BLaER1 treated with 17β-estradiol and CSF1 and Interleukin-3, amounts not matched to agents 10 nM and 100 nM (cell line): Measurements from ENCODE around the gene CD151.

Experiments used
- H3K27ac ChIP-seq, 11 experiments: shearing (Covaris generic); formaldehyde crosslinking; 2 replicates each; pipeline ENCODE4 v1.8.1; 2022
- H3K27me3 ChIP-seq, 11 experiments: shearing (Covaris generic); formaldehyde crosslinking; 2 replicates each; pipeline ENCODE4 v1.8.1; 2022
- H3K36me3 ChIP-seq, 11 experiments: shearing (Covaris generic); formaldehyde crosslinking; 2 replicates each; pipeline ENCODE4 v1.8.1; 2022
- H3K4me1 ChIP-seq, 10 experiments: shearing (Covaris generic); formaldehyde crosslinking; 2 replicates each; pipeline ENCODE4 v1.8.1; 2022
- H3K4me2 ChIP-seq, 11 experiments: shearing (Covaris generic); formaldehyde crosslinking; 2 replicates each; pipeline ENCODE4 v1.8.1; 2022
- H3K4me3 ChIP-seq, 10 experiments: shearing (Covaris generic); formaldehyde crosslinking; 2 replicates each; pipeline ENCODE4 v1.8.1; 2022
- H3K9ac ChIP-seq, 11 experiments: shearing (Covaris generic); formaldehyde crosslinking; 2 replicates each; pipeline ENCODE4 v1.8.1; 2022
- H3K9me3 ChIP-seq, 11 experiments: shearing (Covaris generic); formaldehyde crosslinking; replicated peaks in 1 of 11; 2 replicates each; pipeline ENCODE4 v1.8.1; 2022
- H4K20me1 ChIP-seq, 11 experiments: shearing (Covaris generic); formaldehyde crosslinking; 2 replicates each; pipeline ENCODE4 v1.8.1; 2022
- Cebpa-rat ChIP-seq, 11 experiments: shearing (Covaris generic); IDR thresholded peaks; 2 replicates each; pipeline ENCODE4 v1.8.1; 2022

The CD151 gene

GRCh38 chr11:824292-824880 lies 8.4 kb upstream of the CD151 start:
- H3K9me3 ChIP-seq, result no peaks in the 10 kb centered on the region
- no peak overlapping the region for H3K27ac ChIP-seq
- no peak for TF ChIP-seq Cebpa-rat (IDR thresholded peaks at IDR 0.05)
- H3K9ac ChIP-seq, result no peak overlapping the region
- no peak overlapping the region for H3K4me3 ChIP-seq
- peak overlapping the region in 7 of 11 experiments; percentile 8 to 100 (median 24); a peak in 7 of 22 replicates for H3K4me2 ChIP-seq
- peaks cover 57 to 93% (median 81%) of the 10 kb centered on the region in 10 experiments for H3K4me1 ChIP-seq
- peaks cover 31 to 97% (median 67%) of the 10 kb centered on the region in 11 experiments; a peak in 20 of 22 replicates for H4K20me1 ChIP-seq
- peaks cover 21 to 48% (median 35%) of the 10 kb centered on the region in 11 experiments for H3K36me3 ChIP-seq
- peaks cover 43 to 52% (median 47%) of the 10 kb centered on the region in 11 experiments for H3K27me3 ChIP-seq

- Histone ChIP-seq H3K27me3 (peaks cover 48 to 58% (median 53%) of the 10 kb centered on the region in 11 experiments), H3K4me3 (no peak overlapping the region), H3K4me1 (peaks cover 63 to 99% (median 87%) of the 10 kb centered on the region in 10 experiments), H3K27ac (no peak overlapping the region), H3K9ac (no peak overlapping the region), H3K9me3 (no peaks in the 10 kb centered on the region), H3K4me2 (peak overlapping the region in 9 of 11 experiments; percentile 95 to 100 (median 100); a peak in 14 of 22 replicates), H4K20me1 (peaks cover 31 to 97% (median 71%) of the 10 kb centered on the region in 11 experiments; a peak in 20 of 22 replicates), H3K36me3 (peaks cover 21 to 48% (median 35%) of the 10 kb centered on the region in 11 experiments)
- TF ChIP-seq Cebpa-rat (IDR thresholded peaks at IDR 0.05), result no peak
Measured at GRCh38 chr11:824942-825341, 7.8 kb upstream of the CD151 start.

- Histone ChIP-seq H3K9ac (peak overlapping the region in 5 of 11 experiments; percentile 17 to 68 (median 27); a peak in 4 of 22 replicates), H3K36me3 (peaks cover 21 to 48% (median 35%) of the 10 kb centered on the region in 11 experiments), H3K9me3 (no peaks in the 10 kb centered on the region), H3K27me3 (peaks cover 55 to 65% (median 59%) of the 10 kb centered on the region in 11 experiments), H3K4me1 (peaks cover 65 to 100% (median 89%) of the 10 kb centered on the region in 10 experiments), H3K27ac (no peak overlapping the region), H3K4me2 (peak overlapping the region; percentile 1 to 100 (median 100); a peak in 19 of 22 replicates), H3K4me3 (no peak overlapping the region; a peak in 1 of 20 replicates), H4K20me1 (peaks cover 25 to 97% (median 71%) of the 10 kb centered on the region in 11 experiments; a peak in 20 of 22 replicates)
- no peak for TF ChIP-seq Cebpa-rat (IDR thresholded peaks at IDR 0.05)
Measured at GRCh38 chr11:825366-826226, 7.2 kb upstream of the CD151 start.

- peak overlapping the region; percentile 93 to 100 (median 100) for H3K4me2 ChIP-seq
- no peaks in the 10 kb centered on the region for H3K9me3 ChIP-seq
- H3K27ac ChIP-seq, result peak overlapping the region in 4 of 11 experiments; percentile 18 to 57 (median 50); a peak in 5 of 22 replicates
- TF ChIP-seq Cebpa-rat (IDR thresholded peaks at IDR 0.05), result no peak
- H3K36me3 ChIP-seq, result peaks cover 21 to 44% (median 35%) of the 10 kb centered on the region in 11 experiments
- H3K4me1 ChIP-seq, result peaks cover 65 to 100% (median 89%) of the 10 kb centered on the region in 10 experiments
- peak overlapping the region in 8 of 10 experiments; percentile 55 to 70 (median 62); a peak in 12 of 20 replicates for H3K4me3 ChIP-seq
- peaks cover 19 to 97% (median 71%) of the 10 kb centered on the region in 11 experiments; a peak in 20 of 22 replicates for H4K20me1 ChIP-seq
- peak overlapping the region in 5 of 11 experiments; percentile 45 to 75 (median 69); a peak in 10 of 22 replicates for H3K9ac ChIP-seq
- H3K27me3 ChIP-seq, result peaks cover 61 to 71% (median 66%) of the 10 kb centered on the region in 11 experiments
Measured at GRCh38 chr11:826227-826621, 6.5 kb upstream of the CD151 start.

GRCh38 chr11:826836-827145 lies 6.0 kb upstream of the CD151 start:
- Histone ChIP-seq H3K9me3 (no peaks in the 10 kb centered on the region), H4K20me1 (peaks cover 13 to 97% (median 71%) of the 10 kb centered on the region in 11 experiments; a peak in 20 of 22 replicates), H3K4me2 (peak overlapping the region; percentile 93 to 100 (median 100)), H3K27me3 (peaks cover 67 to 76% (median 71%) of the 10 kb centered on the region in 11 experiments), H3K4me3 (peak overlapping the region; percentile 55 to 70 (median 60)), H3K36me3 (peaks cover 21 to 39% (median 35%) of the 10 kb centered on the region in 11 experiments), H3K4me1 (peaks cover 65 to 100% (median 89%) of the 10 kb centered on the region in 10 experiments), H3K27ac (peak overlapping the region; percentile 12 to 64 (median 40); a peak in 16 of 22 replicates), H3K9ac (peak overlapping the region; percentile 45 to 83 (median 69); a peak in 21 of 22 replicates)
- peak in 2 of 11 experiments; percentile 19 to 23; a peak in 1 of 22 replicates for TF ChIP-seq Cebpa-rat (IDR thresholded peaks at IDR 0.05)

- peak overlapping the region; percentile 93 to 100 (median 100) for H3K4me2 ChIP-seq
Measured at GRCh38 chr11:827146-827896, 5.4 kb upstream of the CD151 start.

GRCh38 chr11:827897-828192 lies 4.9 kb upstream of the CD151 start, which contains the start of gene CRACR2B:
CRACR2B (plus strand) TSS chr11:827919; CDS start chr11:828608, 689 bp downstream.
- Histone ChIP-seq H3K27me3 (peaks cover 75 to 85% (median 80%) of the 10 kb centered on the region in 11 experiments), H4K20me1 (peaks cover 2 to 93% (median 77%) of the 10 kb centered on the region in 11 experiments; a peak in 19 of 22 replicates), H3K9me3 (no peaks in the 10 kb centered on the region), H3K4me2 (peak within 1 kb of the TSS; percentile 93 to 100 (median 100)), H3K27ac (peak within 1 kb of the TSS; percentile 12 to 64 (median 40); a peak in 17 of 22 replicates), H3K4me3 (peak within 1 kb of the TSS; percentile 55 to 70 (median 60)), H3K36me3 (peaks cover 21 to 32% (median 29%) of the 10 kb centered on the region in 11 experiments), H3K4me1 (peaks cover 63 to 98% (median 86%) of the 10 kb centered on the region in 10 experiments), H3K9ac (peak within 1 kb of the TSS; percentile 45 to 83 (median 69); a peak in 21 of 22 replicates)
- no peak for TF ChIP-seq Cebpa-rat (IDR thresholded peaks at IDR 0.05)

More at GRCh38 chr11:827146-827896, 5.4 kb upstream of the CD151 start:
- peaks cover 21 to 37% (median 34%) of the 10 kb centered on the region in 11 experiments for H3K36me3 ChIP-seq
- H4K20me1 ChIP-seq, result peaks cover 8 to 97% (median 76%) of the 10 kb centered on the region in 11 experiments; a peak in 20 of 22 replicates
- peak overlapping the region; percentile 12 to 64 (median 40); a peak in 17 of 22 replicates for H3K27ac ChIP-seq
- peaks cover 65 to 100% (median 89%) of the 10 kb centered on the region in 10 experiments for H3K4me1 ChIP-seq
- H3K9ac ChIP-seq, result peak overlapping the region; percentile 45 to 83 (median 69); a peak in 21 of 22 replicates
- peak in 1 of 11 experiments; percentile 4; a peak in 1 of 22 replicates for TF ChIP-seq Cebpa-rat (IDR thresholded peaks at IDR 0.05)
- H3K9me3 ChIP-seq, result no peaks in the 10 kb centered on the region
- peak overlapping the region; percentile 55 to 70 (median 60) for H3K4me3 ChIP-seq
- peaks cover 72 to 82% (median 77%) of the 10 kb centered on the region in 11 experiments for H3K27me3 ChIP-seq
